ENCODE results near the gene OR2D2. TPM values are rescaled to one million over a fixed set of nuclear protein-coding genes. Genes with fewer than 3 reads are reported as not detected.
"Not testable (repeated sequence)": the region's sequence is repeated elsewhere in the genome, so short reads cannot be mapped to it uniquely, and the experiment has no call there.

The OR2D2 gene
- total RNA-seq, 2 donors from 2014 or later = 0.22 to 1.0 TPM

GRCh38 chr11:6888830-6889229 is 3.5 kb downstream of the OR2D2 start:
- no peak for ATAC-seq
- intact Hi-C loops (cut with DNase I, micrococcal nuclease) = no loop called here
- DNase-seq = no peak

DNA sequence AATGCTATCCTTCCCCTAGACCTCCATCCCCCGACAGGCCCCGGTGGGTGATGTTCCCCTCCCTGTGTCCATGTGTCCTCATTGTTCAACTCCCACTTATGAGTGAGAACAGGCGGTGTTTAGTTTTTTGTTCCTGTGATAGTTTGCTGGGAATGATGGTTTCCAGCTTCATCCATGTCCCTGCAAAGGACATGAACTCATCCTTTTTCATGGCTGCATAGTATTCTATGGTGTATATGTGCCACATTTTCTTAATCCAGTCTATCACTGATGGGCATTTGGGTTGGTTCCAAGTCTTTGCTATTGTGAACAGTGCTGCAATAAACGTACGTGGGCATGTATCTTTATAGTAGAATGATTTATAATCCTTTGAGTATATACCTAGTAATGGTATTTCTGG is 4.6 kb downstream of the OR2D2 start:
- DNase-seq; intact Hi-C loops (cut with DNase I, micrococcal nuclease); ATAC-seq: not testable (repeated sequence)

- DNase-seq = no peak
- no peak for ATAC-seq
- intact Hi-C loops (cut with DNase I, micrococcal nuclease) = no loop called here
Observed at GRCh38 chr11:6882751-6883150, 9.5 kb downstream of the OR2D2 start.

DNA sequence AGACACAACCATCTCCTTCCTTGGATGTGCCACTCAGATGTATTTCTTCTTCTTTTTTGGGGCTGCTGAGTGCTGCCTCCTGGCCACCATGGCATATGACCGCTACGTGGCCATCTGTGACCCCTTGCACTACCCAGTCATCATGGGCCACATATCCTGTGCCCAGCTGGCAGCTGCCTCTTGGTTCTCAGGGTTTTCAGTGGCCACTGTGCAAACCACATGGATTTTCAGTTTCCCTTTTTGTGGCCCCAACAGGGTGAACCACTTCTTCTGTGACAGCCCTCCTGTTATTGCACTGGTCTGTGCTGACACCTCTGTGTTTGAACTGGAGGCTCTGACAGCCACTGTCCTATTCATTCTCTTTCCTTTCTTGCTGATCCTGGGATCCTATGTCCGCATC is 15.4 kb downstream of the OR2D2 start:
- DNase-seq (no peak), ATAC-seq (no peak)
- intact Hi-C loops (cut with DNase I, micrococcal nuclease) = no loop called here

DNA sequence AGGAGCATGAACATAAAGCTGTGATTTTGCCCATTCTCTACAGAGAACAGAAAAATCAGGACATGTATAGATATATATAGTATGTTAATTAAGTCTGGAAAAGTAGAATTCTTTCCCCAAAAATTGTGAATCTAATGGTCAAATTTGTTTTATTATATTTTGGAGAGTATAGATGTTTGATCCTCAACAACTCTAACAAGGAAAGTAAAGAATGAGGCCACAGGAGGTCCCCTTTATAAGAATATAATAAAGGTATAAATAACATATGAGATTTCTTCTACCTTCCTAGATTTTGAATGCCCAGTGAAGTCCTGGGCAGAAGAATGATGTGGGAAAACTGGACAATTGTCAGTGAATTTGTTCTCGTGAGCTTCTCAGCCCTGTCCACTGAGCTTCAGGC is 16.0 kb downstream of the OR2D2 start, which contains the start of gene OR10A4:
OR10A4 (plus strand) TSS at position 301 of the 400 bp plus-strand sequence; CDS start at position 324, 23 bp downstream.
- DNase-seq (no peak), ATAC-seq (no peak)
- intact Hi-C loops (cut with DNase I, micrococcal nuclease) = no loop called here

- no peak for DNase-seq
- intact Hi-C loops (cut with DNase I, micrococcal nuclease) = no loop called here
- ATAC-seq = no peak
Observed at GRCh38 chr11:6875761-6876160, 16.5 kb downstream of the OR2D2 start.

- intact Hi-C loops (cut with DNase I, micrococcal nuclease) = no loop called here
- no peak for DNase-seq
- ATAC-seq = no peak
Observed at GRCh38 chr11:6871278-6871677, 21.0 kb downstream of the OR2D2 start.

GRCh38 chr11:6864438-6864837 is 27.9 kb downstream of the OR2D2 start:
- intact Hi-C loops (cut with DNase I, micrococcal nuclease) = no loop called here
- DNase-seq (no peak), ATAC-seq (no peak)

- no peak for ATAC-seq
- no peak for DNase-seq
- intact Hi-C loops (cut with DNase I, micrococcal nuclease) = no loop called here
Observed at GRCh38 chr11:6862961-6863360, 29.3 kb downstream of the OR2D2 start, which contains the start of gene OR10A2. OR10A2 (plus strand) TSS chr11:6863057; CDS start chr11:6869755, 6,698 bp downstream.

DNA sequence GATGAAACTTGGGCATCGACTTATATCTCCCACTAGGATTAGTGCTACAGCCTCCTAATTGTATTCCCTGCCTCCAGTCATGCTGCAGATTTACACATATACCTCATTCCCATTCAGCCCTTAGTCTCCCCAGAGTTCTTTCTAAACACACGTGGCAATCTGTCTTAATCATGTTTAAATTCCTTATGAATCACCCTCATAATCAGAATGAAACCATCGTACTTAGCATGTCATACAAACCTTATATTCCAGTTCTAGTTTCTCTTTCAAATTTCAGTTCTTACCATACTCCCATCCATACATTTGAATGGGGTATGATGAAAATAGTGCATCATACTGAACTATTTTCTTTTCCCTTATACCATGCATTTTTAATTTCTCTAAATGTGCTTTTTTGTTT is 35.4 kb downstream of the OR2D2 start:
- intact Hi-C loops (cut with DNase I, micrococcal nuclease) = no loop called here
- no peak for DNase-seq
- no peak for ATAC-seq

DNA sequence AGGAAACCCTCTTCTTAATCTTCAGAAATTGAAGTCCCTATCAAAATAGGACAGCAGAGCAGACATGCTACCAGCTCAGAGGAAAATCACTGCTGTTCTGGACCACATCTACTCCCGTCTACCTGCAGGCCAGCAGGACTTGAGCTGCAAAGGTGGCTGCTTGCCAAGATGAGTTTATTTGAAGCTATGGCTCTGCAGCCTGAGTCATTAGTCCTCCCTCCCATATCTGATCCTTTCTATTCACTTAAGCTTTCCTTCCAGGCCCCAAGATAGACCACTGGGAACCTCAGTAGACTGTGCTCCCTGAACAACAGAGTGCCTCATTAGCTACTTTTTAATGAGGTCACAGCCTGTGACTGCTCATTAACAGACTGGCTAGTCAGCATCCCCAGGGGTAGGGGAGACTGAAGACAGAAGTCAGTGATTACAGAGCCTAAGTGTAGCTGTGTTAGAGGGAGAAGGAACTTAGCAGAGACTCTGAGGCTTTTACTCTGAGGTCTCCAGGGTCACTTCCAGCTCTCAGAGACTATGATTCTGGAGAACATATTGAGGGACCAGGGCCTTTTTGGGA is 36.2 kb downstream of the OR2D2 start:
- intact Hi-C loops (cut with DNase I, micrococcal nuclease) = no loop called here
- ATAC-seq (no peak), DNase-seq (no peak)

- ATAC-seq; DNase-seq; intact Hi-C loops (cut with DNase I, micrococcal nuclease): not testable (repeated sequence)
Observed at GRCh38 chr11:6854801-6855200, 37.5 kb downstream of the OR2D2 start.

- DNase-seq (no peak), ATAC-seq (no peak)
- intact Hi-C loops (cut with DNase I, micrococcal nuclease) = no loop called here
Observed at GRCh38 chr11:6850526-6850925, 41.8 kb downstream of the OR2D2 start.

DNA sequence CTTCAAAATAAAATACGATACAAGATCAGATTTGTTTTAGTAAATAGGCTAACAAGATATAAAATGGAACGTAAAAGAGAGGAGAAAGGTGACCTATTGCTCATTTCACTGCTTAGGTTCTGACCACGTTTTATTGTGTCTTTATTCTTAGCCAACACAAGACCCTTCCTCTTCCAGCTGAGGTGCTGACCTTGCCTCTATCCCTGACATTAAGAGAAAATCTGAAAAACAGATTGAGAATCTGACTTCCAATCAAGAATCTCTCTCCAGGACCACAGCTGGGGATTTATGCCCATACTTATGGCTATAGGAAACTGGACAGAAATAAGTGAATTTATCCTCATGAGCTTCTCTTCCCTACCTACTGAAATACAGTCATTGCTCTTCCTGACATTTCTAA is 46.9 kb downstream of the OR2D2 start, which contains the start of gene OR10A5:
OR10A5 (plus strand) TSS at position 301 of the 400 bp plus-strand sequence; CDS start at position 301, 0 bp downstream.
- no peak for ATAC-seq
- no peak for DNase-seq
- intact Hi-C loops (cut with DNase I, micrococcal nuclease) = no loop called here

- no peak for ATAC-seq
- intact Hi-C loops (cut with DNase I, micrococcal nuclease) = no loop called here
- DNase-seq = no peak
Observed at GRCh38 chr11:6844356-6844755, 47.9 kb downstream of the OR2D2 start.

GRCh38 chr11:6843670-6844069 is 48.6 kb downstream of the OR2D2 start:
- intact Hi-C loops (cut with DNase I, micrococcal nuclease) = no loop called here

GRCh38 chr11:6841694-6842093 is 50.6 kb downstream of the OR2D2 start:
- ATAC-seq (no peak), DNase-seq (no peak)
- intact Hi-C loops (cut with DNase I, micrococcal nuclease) = no loop called here

More at GRCh38 chr11:6843670-6844069, 48.6 kb downstream of the OR2D2 start:
- ATAC-seq (no peak), DNase-seq (no peak)
